Measurements from ENCODE around the gene APOOL.

Gene APOOL

DNA sequence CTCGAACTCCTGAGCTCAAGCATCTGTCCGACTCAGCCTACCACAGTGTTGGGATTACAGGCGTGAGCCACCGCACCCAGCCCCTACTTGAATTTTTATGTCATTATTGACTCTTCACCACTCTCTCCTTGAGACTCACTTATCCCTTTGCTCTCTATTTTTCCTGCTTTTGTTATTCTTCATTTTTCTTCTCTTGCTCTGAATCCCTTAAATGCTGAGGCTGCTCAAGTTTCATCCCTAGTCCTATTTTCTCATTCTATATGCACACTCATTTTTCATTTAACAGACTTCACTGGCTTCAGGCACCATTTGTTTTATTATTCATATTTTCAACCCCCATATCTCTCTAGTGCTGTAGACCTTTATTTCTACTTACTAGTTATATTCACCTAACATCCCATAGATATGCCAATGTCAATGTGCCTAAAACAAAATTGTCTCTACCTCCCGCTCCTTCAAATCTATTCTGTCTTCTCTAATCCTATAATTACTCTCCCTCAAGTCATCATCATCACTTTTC, 85.7 kb downstream of the APOOL start:
- no peak for DNase-seq

DNA sequence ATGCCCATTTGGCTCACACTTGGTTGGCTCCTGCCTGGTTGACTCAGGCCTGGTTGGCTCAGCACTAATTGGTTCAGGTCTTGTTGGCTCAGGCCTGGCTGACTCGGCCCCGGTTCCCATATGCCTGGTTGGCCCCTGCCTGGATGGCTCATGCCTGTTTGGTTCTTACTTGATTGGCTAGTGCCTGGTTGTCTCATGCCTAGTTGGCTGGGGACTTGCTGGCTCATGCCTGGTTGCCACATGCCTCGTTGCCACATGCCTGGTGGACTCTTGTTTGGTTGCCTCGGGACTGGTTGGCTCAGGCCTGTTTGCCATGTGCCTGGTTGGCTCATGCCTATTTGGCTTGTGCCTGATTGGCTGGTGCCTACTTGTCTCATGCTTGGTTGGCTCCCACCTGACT, 103.7 kb downstream of the APOOL start:
- no peak for DNase-seq

DNA sequence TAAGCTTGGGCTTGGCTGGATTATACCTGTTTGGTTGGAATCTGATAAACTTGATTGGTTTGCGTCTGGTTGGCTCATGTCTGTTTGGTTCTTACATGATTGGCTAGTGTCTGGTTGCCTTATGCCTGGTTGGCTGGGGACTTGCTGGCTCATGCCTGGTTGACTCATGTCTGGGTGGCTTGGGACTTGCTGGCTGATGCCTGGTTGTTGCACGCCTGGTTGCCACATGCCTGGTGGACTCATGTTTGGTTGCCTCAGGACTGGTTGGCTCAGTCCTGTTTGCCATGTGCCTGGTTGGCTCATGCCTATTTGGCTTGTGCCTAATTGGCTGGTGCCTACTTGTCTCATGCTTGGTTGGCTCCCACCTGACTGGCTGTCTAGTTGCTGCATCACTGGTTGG, 104.5 kb downstream of the APOOL start:
- DNase-seq: no peak

DNA sequence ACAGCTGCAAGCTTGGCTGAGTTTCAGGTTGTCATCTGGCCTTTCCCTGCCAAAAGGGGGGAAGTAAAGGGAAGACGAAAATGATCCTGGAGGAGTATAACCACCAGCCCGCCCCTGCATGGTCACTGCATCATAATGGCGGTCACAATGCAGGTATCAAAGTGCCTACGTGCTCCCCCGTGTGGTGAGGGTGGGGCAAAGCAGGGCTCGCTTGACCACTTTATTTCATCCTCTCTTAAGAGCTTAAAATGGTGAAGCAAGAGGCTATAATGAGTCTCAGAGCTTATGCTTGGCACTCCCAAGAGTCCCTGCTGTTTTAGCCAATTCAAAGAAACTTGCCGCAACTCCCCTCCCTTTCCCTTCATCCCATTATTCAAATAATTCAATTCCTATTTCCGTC, 105.6 kb downstream of the APOOL start:
- no peak for DNase-seq

DNA sequence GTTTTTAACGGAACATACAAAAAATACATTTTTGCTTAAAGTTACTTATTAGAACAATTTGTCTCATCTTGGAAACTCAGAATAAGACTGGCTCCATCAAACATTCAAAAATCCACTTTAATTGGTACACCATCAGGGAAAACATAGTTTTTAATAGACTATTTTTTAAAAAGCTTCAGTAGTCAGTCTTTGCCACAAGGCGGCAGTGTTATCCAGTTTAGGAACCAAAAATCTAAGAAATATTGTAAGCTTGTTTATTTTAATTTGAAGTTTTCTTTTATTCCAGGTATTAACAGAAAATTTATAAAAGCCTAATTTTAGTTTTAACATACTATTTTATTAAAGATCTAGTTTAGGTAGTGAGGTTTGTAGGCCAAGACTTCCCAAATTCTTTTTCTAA, 107.7 kb downstream of the APOOL start:
- no peak for DNase-seq

DNA sequence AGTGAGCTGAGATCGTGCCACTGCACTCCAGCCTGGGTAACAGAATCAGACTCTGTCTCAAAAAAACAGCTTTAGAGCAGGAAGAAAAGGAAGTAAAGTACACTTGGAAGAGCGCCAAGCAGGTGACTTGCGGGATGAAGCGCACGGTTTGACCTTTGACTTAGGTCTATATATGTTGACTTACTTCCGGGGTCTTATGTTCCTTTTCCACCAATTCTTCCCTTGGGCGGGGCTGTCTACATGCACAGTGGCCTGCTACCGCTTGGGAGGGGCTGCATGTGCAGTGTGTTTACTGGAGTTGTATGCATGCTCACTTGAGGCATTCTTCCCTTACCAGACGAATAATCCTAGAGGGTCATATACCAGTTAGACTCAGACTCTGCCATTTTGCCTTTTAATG, 108.6 kb downstream of the APOOL start:
- no peak for DNase-seq

DNA sequence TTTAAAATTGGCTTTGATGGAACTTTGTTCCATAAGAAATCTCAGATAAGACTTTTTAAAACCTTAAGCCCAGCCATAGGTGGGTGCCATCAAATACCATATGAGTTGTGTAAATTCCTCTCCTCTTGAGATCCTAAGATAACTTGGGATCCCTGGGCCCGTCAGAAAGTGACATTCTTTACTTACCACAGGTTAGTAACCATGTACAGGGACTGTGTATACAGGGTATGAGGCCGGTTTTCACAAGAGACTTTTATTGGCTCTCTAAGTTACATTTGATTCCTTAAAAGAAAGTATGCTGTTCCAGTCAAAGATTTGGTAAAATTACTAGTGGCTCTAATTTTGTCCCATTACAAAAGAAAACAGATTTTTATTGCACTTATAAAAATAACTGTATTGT, 110.1 kb downstream of the APOOL start:
- DNase-seq: no peak

DNA sequence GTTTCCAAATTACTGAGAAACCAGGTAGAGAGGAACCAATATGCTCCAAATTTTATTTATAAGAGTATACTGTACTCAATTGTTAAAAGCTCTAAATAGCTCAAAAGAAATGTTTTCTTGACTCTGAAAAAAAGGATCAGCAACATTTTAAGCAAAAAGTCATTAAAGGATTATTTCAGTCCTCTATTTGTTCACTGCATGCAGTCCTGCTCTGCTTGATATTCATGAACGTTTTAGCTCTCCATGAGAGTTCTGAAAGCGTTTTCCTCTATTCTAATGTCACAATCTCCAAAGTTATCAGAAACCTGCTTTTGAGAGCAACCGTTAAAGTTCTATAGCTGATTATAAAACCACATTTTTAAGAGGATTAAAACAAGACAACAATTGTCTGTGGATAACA, 110.5 kb downstream of the APOOL start:
- no peak for DNase-seq

DNA sequence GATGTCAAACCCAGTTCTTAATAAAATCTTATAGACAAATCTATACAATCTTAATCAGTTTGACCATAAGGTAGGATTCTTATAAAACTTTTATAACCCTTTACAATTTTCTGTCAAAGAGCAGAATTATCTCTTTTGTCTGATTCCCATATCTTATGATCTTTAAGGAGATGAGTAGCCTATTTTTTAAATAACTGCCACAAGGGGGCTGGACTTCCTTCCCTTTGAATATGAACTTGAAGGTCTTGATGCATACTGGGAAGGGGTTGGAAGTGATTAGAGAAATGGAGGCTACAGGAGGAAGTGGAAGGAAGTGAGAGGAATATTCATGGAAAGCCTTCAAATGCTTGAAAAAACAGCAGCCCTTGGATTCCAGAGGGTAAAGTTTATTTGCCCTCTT, 111.1 kb downstream of the APOOL start:
- no peak for DNase-seq

DNA sequence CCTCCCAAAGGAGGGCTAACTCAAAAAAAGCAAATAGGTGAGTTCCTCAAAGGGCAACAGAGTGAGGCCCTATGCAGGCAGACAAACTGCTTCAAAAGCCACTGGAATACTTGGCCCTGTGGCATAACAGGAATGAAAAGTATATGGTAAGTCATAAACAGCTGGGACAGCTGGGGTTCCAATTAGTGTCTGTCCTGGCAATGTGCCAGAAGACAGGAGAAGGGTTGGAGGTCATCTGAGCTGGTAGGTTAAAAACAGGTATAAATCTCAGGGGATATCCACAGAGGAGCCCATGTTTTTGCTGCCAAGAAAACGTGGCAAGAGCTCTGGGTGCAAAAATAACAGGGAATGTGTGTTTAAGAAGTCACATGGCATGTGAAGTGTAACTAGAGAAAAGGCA, 111.6 kb downstream of the APOOL start:
- no peak for DNase-seq

DNA sequence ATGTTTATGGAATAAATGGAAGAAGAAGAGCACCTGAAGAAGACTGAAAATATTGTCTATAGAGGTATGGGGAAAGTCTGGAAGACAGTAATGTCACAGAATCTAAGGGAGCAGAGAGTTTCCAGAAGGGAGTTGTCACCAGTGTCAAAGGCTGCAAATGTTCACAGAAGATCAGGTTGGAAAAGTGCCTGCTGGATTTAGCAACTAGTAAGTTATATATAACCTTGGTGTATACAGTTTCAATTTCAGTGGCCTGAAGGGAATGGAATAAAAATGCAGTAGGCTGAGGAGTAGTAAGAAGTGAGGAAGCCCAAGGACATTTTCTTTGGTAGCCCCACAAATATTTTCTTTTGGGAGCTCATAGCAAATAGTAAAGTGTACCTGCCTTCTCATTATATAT, 132.7 kb downstream of the APOOL start:
- no peak for DNase-seq

DNA sequence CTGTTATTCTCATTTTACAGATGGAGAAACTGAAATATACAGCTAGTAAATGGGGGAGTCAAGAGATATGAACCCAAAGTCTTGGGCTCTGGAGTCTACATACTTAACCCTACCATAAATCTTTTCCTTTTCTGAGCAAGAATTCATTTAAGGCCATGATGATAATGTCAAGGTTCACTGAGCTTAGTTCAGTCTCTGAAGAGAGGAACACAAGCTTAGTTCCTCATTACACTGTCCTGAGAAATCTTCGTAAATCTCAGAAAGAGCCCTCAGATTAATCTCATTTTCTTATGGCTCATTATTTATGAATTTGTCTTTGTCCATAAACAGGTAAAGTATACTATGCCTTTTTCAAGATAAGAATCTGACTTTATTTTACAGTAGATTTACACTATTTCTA, 135.7 kb downstream of the APOOL start:
- no peak for DNase-seq

DNA sequence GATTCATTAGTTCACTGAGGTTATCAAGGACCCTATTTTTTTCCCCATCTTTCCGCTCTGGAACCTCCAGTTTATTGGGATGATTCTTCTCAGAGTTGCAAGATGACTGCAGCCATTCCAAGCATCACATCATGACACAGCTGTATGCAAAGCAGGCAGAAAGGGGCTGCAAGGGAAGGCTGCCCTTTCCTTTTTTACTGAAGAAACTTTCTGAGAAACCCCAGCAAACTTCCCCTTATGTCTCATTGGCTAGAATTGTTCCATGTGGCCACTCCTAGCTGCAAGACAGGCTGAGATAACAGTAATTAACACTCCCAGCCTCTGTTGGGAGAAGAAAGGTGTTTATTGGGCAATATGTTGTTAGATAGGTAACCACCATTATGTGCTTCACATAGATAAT, 137.3 kb downstream of the APOOL start:
- no peak for DNase-seq

All from NCI-H1048 (cell line).